ENCODE results near the gene RPE. TPM values are rescaled to one million over a fixed set of nuclear protein-coding genes. Genes with fewer than 3 reads are reported as not detected.

RPE gene
- total and polyA plus RNA-seq, 9 donors, result 16.8 to 54.8 (median 38.2) TPM

GRCh38 chr2:209960676-209961630 lies 41.5 kb upstream of the RPE start:
- 34 to 46% (median 41%) methylated on average over 4 of the region's 4 CpGs for WGBS, 3 donors
- DNase-seq, result peak in 1 of 5 donors; percentile 25
- Histone ChIP-seq H3K4me1 (ENCODE audit: insufficient read depth) (peaks cover 3% of the 10 kb centered on the region), H3K27ac (no peak overlapping the region), H3K9me3 (no peaks in the 10 kb centered on the region), H3K4me3 (no peak overlapping the region), H3K27me3 (no peaks in the 10 kb centered on the region), H3K36me3 (no peaks in the 10 kb centered on the region)
- TF ChIP-seq EP300 (IDR thresholded peaks at IDR 0.05), result no peak
- TF ChIP-seq POLR2A (IDR thresholded peaks at IDR 0.05), result no peak
- TF ChIP-seq CTCF (IDR thresholded peaks at IDR 0.05), result peak in 2 of 3 donors; percentile 15 to 20
- intact Hi-C loops (cut with DNase I), result no loop called here

DNA sequence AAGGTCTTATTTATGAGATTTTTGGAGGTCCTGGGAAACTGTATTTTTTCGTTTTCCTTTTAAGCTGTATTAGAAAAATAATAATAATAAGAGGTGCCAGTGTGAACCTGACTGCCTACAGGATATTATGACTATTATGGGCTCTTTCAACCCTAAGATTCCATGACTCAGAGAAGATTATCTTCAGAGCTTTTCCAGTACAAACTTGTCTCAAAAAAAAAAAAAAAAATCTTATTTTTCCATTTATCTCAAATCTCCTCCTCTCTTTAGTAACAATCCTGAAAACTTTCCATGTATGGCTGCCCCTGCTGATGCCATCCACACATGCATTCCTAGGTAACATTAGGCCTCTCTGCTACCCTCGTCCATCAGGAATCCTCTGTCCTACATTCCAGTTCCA lies 36.7 kb upstream of the RPE start:
- Histone ChIP-seq H3K36me3 (no peaks in the 10 kb centered on the region), H3K9me3 (no peaks in the 10 kb centered on the region), H3K27me3 (no peaks in the 10 kb centered on the region), H3K4me1 (ENCODE audit: insufficient read depth) (peaks cover 3% of the 10 kb centered on the region), H3K27ac (no peak overlapping the region), H3K4me3 (no peak overlapping the region)
- WGBS, 3 donors, result 49 to 73% (median 58%) methylated on average over 2 of the region's 2 CpGs
- TF ChIP-seq CTCF (IDR thresholded peaks at IDR 0.05), result no peak
- TF ChIP-seq EP300 (IDR thresholded peaks at IDR 0.05), result no peak
- no peak for TF ChIP-seq POLR2A (IDR thresholded peaks at IDR 0.05)
- intact Hi-C loops (cut with DNase I), result no loop called here
- no peak for DNase-seq

DNA sequence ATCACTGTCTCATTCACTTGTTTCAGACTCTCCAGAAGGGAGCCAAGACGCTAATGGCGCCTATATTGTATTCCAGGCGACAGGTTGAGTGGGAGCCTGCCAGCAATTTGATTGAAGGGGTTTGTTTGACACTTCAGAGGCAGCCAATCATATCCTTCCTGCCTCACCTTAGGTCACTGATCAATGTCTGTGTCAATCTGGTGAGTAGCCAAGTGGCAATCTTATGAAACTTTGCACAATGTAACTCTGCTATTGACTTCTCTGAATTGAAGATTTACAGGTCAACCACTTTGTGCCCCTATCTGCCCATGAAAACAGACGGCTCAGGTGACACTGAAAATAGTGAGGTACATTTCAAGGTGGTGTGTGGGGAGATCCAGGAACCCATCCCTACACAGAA lies 32.7 kb upstream of the RPE start:
- WGBS, 3 donors, result 92 to 98% (median 94%) methylated on average over 4 of the region's 4 CpGs
- TF ChIP-seq CTCF (IDR thresholded peaks at IDR 0.05), result no peak
- no peak for TF ChIP-seq EP300 (IDR thresholded peaks at IDR 0.05)
- TF ChIP-seq POLR2A (IDR thresholded peaks at IDR 0.05), result no peak
- no peak overlapping the region for H3K27ac ChIP-seq
- H3K27me3 ChIP-seq, result no peaks in the 10 kb centered on the region
- H3K4me1 ChIP-seq (ENCODE audit: insufficient read depth), result peaks cover 2% of the 10 kb centered on the region
- intact Hi-C loops (cut with DNase I), result no loop called here
- no peak for DNase-seq
- H3K4me3 ChIP-seq, result no peak overlapping the region
- H3K9me3 ChIP-seq, result no peaks in the 10 kb centered on the region
- no peaks in the 10 kb centered on the region for H3K36me3 ChIP-seq

DNA sequence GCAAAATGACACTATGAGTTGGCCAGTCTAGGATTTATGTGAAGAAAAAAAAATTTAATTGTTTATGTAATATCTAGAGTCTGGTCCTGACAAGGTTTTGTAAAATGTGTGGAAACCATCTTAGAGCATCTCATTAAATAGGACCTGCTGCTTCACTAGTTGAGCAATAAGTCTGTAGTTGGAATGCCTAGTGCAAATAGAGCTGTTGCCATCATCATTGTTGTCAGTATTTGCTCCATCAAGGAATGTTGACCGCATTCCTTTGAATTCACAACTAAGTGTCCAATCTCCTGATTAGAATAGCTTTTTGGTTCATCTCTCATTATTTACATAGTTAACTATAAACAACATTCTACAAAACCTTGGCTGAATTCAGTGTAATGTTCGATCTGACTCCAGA lies 32.2 kb upstream of the RPE start:
- DNase-seq, result no peak
- Histone ChIP-seq H3K27ac (no peak overlapping the region), H3K9me3 (no peaks in the 10 kb centered on the region), H3K27me3 (no peaks in the 10 kb centered on the region), H3K4me3 (no peak overlapping the region), H3K4me1 (ENCODE audit: insufficient read depth) (peaks cover 2% of the 10 kb centered on the region), H3K36me3 (no peaks in the 10 kb centered on the region)
- intact Hi-C loops (cut with DNase I), result no loop called here
- no peak for TF ChIP-seq EP300 (IDR thresholded peaks at IDR 0.05)
- TF ChIP-seq CTCF (IDR thresholded peaks at IDR 0.05), result no peak
- TF ChIP-seq POLR2A (IDR thresholded peaks at IDR 0.05), result no peak
- WGBS, 3 donors, result 8 to 29% (median 17%) methylated on average over 2 of the region's 2 CpGs
